Fibroblast of skin of right quadriceps (primary cell): Measurements from ENCODE around the gene ZNF782.
A peak's percentile ranks its signal among the peaks of the same experiment; 100 is the strongest.
"Not testable (repeated sequence)": the region's sequence is repeated elsewhere in the genome, so short reads cannot be mapped to it uniquely, and the experiment has no call there.

Source experiments
- DNase-seq: peaks from one replicate; pipeline ENCODE4 v3.0.0-alpha.2; 2013

ZNF782 gene

DNA sequence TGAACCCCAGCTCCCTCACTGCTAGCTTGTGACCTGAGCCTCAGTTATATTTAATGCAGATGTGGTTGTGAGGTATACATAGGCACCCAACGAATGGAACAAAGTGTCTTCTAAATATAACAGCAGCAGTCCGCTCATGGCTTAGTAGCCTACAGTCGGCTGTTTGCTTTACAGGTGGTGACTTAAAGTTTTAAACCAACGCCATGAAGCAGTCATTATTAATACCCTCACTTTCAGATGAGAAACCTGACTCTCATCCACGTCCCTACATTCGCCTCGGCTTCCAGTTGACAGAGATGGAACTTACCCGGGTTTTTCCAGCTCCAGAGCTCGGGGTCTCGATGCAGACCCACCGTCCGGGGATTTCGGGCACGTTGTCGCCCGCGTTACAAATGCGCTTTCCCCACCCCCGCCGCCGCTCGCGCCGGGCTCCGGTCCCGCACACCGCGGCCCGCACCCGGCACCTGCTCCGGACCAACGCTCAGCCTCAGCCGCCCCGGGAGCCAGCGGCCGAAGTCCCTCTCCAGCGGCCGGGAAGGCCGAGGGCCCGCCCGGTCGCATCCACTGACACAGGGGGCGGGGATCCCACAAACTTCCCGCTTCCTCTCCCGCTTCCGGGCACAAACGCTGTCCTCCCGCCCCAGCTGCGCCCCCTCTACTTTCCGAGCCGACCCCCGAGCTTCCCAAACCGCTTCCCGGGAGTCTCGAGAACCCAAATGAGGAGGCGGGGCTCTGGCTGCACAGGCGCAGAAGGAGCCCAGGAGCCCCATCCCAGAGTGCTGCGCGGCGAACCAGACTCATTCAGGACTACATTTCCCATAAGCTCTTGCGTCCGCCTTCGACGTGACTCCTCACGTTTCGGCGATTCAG is at the start of gene ZNF782:
Gene ZNF782, minus strand, starts transcription at position 734 of the 870 bp plus-strand sequence. CDS start 2,553 bp downstream, outside the sequence.
- DNase-seq = peak; percentile 92

DNA sequence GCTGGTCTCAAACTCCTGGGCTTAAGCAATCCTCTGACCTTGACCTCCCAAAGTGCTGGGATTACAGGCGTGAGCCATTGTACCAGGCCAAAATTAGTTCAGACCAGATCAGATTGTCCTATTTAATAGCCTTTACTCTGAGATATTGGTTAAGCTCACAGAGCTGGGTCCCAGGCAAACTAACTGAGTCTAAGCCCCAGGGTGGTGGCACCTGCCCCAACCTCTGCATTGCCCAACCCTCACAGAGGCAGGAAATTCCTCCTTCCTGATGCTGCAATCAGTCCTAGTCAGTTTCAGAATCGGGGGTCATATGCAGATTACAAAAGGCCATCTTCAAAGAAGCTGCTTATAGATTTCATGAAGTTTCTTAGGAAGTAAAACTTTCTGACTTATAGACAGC is 45.7 kb upstream of the ZNF782 start:
- not testable (repeated sequence) for DNase-seq

DNA sequence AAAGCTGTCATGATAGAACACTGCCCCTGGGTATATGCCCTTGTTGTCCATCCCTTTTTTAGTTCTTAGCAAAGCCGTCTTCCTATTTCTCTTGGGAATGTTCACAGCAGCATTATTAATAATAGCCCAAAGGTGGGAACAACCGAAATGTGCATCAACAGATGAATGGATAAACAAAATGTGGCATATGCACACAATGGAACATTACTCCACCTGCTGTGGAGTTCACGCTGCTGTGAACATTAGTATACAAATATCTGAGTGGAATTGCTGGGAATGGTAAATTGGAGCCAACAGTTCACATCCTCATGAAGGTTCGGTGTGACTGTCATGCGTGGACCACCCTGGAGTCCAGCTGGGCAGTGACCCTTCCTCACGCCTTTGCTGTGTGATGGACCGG is 37.8 kb upstream of the ZNF782 start:
- DNase-seq = no peak

DNA sequence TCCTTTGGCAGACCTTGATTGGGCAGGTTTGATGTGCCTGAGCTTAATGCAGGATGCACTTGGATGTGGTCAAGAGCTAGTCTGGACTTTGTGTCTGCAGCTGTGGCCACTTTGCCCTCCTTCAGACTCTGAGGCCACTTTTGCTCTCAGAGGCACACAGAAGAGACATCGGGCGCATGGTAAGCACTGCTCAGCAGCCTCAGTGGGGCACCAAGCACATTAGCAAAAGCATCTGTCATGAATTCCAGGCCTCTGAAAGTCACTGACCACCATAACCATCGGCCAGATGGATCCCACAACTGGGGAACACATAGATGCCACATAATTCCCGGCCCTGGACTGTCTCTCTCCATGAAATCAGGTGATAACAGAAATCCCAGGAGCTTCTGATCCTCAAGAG is 34.3 kb upstream of the ZNF782 start:
- no peak for DNase-seq

DNA sequence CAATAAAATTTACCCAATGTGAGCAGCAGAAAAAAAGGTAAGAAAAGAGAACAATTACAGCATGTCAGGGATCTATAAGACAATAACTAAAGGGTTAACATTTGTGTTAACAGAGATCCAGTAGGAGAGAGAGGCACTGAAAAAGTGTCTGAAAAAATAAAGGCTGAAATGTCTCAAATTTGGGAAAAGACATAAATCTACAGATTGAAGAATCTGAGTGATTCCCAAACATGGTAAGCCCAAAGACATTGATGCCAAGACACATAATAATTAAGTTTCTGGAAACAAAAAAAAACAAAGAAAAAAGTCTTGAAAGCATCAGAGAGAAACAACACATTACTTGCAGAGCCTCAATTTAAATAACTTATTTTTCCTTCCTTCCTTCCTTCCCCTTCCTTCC is 31.1 kb upstream of the ZNF782 start:
- DNase-seq = no peak

DNA sequence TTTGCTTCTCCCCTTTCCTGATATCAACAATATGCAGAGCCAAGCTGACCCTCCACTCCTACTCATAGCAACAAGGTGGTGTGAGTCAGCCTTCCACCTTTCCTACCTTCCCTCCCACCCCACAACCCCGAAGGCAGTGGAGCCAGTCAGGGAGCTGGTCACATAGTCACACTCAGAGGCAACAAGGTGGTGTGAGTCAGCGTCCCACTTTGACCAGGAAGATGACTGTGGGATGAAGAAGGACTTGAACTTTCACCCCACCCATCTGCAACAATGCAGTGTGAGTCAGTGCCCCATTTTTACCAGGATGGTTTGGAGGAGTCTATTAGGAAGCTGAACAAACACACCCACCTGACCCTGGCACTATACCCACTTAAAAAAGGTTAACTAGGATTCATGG is 30.1 kb upstream of the ZNF782 start:
- peak; percentile 15 for DNase-seq

DNA sequence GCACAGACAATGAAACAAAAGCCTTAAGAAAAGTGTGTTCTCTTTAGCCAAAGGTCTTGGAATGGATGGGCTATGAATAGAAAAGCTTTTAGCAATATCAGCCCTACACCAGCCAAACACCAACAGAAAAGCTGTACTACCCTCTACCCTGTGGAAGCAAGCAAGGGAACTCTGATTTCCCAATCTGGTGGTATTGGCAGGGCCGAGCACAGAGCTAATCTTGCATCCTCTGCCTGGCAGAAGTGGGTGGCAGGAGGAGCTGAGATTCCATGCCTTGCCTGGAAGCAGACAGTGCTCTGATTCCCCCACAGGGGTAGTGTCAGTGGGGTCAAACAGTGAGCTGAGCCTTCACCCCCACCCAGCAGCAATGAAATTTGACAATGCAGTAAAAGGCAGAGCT is 29.6 kb upstream of the ZNF782 start:
- DNase-seq = no peak

DNA sequence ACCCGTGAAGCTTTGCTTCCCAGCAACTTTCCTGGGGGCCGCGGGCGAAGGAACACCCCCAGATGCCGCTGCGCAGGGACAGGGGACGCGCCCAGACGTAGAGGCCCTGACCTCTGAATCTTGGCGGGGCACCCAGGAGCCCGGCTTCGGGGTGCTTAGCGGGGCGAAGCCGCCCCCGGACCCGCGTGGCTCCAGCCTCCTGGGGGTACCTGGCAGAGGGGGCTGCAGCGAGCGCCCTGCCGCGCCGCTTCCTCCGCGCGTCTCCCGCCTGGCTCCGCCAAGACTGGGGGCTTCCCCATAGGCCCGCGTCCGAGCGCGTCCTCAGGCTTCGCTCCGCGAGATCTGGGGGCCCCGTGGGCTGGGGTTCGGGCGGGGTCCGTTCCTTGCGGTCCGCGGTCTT is 23.0 kb upstream of the ZNF782 start:
- DNase-seq = no peak

DNA sequence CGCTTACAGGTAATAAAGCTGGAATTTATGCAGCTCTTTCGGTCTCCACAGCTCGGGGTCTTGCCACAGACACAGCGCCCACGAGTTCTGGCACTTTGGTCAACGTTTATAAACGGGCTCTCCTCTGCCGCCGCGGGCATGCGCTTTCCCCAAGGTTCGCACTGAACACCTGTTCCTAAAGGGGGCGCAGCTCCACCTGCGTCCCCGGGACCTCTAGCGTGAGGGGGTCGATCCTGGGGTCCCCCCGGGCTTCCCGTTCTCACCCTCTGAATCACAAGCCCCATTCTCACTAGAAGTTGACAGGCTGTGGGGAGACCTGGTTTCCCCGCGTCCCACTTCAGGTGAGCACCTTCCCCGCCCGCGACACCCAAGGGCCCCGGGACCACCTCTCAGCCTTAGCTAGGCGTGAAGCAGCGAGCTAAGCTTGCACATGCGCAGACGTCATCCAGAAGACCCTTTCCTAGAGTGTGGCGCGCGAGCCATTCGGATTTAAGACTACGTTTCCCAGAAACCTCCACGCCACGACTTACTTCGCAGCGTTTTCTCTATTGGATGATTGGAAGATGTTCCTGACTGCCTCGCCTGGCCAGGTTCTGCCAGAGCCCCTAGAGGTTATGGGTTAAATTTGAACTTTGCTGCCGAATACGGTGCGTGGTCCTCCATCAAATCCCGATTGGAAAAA is 21.3 kb upstream of the ZNF782 start:
- peak; percentile 70 for DNase-seq

DNA sequence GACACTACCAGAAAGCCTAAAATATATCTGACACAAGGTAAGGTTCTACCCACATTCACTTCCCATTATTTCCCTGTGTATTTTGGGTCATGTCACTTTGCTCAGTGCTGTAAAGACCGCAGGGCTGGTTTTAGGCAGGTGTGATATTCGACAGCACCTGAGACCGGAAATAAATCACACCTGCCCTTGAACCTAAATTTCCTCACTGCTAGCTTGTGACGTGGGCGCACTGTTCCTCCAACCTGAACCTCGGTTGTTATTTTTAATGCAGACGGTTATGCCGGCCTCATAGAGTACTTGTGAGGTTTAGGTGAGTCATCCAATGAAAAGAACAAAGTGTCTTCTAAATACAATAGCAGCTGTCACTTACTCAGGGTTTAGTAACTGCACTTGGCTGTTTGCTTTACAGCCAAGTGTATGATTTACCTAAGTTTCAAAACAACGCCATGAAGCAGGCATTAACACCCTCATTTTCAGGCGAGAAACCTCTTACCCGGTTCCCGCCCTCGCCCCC is 20.7 kb upstream of the ZNF782 start:
- DNase-seq = no peak

DNA sequence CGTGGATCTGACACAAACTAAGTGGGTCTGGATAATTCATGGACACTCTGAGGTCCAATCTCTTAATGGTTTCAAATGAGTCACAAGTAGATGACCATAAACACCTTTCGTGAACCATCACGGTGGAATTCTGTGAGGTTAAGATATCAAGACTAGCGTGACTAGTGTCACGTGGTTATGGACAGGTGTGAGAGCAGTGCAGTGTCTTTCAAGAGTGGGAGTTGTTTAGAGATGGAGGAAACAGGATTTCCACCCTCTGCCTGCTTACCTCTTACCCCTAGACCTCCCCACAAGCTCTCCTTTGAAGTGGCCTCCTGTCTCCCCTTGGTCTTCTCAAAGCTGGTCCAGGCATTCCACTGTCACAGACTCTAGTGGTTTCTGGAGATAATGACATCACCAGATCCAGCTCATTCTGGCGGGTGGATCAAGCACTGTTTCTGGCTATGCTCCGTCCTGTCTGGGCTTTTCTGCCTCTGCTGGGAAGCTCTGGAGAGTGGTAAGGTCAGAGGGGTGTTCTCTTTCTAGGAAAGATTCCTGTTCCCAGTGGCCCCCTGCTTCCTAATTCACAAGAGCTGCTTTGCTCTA is 20.0 kb upstream of the ZNF782 start:
- no peak for DNase-seq

DNA sequence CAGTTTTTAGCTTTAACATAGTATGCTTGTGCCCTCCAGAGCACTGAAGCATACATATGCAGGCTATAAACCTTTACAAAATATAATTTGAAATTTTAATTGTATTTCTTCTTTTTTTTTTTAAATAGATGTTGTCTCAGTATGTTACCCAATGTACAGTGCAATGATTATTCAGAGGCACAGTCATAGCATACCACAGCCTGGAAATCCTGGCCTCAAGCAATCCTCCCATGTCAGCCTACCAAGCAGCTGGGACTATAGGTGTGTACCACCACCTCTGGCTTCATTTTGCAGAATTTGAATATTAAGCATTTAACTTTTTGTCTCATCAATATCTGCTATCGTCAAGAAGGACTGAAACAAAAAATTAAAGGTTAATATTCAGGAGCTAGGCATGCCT is 16.9 kb upstream of the ZNF782 start:
- DNase-seq = no peak

DNA sequence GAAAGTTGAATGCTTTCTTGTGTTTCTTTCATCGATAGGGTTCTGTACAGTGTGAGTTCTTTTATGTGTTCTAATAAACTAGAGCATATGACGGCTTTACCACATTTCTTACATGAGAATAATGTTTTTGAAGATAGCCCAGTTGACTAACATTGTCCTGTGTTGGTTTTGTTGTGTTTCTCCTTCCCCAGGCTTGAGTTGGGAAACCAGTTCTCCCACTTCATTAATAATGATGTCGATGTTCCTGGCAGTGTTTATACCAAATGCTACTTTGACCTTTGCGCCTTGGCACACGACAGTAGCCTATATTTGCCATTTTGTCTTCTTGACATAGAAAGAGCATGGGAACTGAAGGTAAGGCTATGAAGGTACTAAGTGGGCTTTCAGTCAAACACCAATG is 14.4 kb upstream of the ZNF782 start:
- no peak for DNase-seq

DNA sequence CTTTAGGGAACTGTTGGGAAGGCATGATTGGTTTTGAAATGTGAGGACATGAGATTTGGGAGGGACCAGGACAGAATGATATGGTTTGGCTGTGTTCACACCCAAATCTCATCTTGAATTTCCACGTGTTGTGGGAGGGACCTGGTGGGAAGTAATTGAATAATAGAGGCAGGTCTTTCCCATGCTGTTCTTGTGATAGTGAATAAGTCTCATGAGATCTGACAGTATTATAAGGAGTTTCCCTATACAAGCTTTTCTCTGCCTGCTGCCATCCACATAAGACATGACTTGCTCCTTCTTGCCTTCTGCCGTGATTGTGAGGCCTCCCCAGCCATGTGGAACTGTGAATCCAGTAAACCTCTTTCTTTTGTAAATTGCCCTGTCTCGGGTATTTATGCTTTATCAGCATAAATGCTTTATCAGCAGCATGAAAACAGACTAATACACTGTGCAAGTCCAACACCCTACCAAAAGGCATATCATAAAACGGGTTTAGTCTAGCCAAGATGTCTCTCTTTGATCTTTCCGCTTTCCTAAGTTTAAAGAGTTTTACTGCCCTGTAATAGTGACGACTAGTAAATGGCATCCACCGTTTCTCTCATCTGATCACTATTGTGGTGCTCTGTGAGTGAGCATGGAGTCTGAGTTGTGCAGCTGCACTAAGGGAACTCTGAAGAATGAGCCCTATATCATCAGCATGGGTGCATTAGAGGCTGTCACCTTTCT is 12.9 kb upstream of the ZNF782 start:
- DNase-seq = no peak

DNA sequence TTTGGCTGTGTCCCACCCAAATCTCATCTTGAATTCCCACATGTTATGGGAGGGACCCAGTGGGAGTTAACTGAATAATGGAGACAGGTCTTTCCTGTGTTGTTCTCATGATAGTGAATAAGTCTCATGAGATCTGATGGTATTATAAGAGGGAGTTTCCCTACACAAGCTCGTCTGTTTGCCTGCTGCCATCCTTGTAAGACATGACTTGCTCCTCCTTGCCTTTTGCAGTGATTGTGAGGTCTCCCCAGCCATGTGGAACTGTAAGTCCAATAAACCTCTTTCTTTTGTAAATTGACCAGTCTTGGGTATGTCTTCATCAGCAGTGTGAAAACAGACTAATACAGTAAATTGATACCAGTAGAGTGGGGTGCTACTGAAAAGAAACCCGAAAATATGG is 10.9 kb upstream of the ZNF782 start:
- DNase-seq = not testable (repeated sequence)

DNA sequence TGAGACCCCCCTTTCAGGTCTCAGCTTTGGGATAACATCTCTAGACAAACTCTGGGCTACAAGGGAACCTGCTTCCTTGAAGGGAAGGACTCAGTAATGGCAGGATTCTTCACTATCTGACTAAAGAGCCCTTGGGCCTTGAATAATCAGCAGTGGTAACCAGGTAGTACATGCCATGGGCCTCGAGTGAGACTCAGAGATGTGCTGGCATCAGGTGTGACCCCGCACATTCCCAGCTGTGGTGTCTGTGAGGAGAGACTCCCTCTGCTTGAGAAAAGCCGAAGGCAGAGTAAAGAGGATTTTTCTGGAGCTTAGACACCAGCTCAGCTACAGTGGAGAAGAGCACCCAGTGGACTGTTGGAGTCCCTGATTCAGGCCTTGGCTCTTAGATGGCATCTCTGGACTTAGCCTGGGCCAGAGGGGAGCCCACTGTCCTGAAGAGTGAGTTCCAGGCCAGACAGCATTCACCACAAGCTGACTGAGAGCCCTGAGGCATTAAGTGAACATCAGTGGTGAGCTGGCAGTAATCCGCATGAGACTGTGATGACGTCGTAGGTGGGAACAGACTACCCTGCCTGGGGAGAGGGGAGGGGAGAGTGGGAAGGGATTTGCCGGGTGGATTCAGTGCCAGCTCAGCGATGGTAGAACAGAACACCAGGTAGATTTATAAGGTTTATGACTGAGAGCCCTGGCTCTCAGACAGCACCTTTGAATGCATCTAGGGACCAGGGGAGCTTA is 5.3 kb upstream of the ZNF782 start:
- DNase-seq = peak; percentile 49

DNA sequence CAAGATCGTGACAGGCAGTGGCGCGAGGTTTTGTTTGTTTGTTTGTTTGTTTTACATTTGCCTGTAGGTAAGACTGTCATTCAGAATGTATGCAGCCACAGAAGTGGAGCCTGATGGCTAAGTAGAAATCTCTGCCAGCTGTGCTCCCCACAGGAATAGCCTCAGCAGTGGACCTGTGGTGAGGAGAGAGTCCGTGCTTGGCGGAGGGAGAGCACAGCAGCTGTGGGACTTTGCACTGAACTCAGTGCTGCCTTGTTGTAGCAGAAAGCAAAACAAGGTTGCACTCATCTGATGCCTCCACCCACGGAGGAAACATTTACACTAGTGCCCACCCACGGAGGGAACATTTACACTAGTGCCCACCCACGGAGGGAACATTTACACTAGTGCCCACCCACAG is 4.4 kb upstream of the ZNF782 start:
- no peak for DNase-seq

DNA sequence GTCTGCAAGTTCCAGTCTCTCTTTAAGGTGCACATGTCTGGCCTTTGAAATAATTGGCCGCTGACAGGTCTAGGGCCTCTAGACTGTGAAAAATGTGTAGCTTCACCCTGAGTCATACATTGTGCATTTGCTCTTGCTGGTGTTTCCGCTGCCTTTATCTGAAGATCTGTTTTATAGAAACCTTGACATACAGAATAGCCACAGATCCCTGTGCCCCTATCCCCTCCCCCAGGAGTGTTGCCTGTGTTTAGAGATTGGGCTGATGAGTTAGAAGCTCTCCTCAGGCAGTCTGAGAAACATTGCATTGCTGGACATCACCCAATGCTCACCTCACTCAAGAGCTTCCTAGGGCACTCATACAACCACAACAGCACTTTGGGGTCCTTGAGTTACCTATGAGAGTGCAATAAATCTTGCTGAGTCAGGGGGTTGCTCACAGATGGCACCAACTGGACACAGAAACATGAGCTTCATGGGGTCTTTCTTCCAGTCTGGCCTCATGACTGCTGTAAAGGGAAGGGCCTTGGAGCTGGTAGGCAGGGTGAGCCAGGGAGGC is 3.8 kb upstream of the ZNF782 start:
- DNase-seq = peak; percentile 73

DNA sequence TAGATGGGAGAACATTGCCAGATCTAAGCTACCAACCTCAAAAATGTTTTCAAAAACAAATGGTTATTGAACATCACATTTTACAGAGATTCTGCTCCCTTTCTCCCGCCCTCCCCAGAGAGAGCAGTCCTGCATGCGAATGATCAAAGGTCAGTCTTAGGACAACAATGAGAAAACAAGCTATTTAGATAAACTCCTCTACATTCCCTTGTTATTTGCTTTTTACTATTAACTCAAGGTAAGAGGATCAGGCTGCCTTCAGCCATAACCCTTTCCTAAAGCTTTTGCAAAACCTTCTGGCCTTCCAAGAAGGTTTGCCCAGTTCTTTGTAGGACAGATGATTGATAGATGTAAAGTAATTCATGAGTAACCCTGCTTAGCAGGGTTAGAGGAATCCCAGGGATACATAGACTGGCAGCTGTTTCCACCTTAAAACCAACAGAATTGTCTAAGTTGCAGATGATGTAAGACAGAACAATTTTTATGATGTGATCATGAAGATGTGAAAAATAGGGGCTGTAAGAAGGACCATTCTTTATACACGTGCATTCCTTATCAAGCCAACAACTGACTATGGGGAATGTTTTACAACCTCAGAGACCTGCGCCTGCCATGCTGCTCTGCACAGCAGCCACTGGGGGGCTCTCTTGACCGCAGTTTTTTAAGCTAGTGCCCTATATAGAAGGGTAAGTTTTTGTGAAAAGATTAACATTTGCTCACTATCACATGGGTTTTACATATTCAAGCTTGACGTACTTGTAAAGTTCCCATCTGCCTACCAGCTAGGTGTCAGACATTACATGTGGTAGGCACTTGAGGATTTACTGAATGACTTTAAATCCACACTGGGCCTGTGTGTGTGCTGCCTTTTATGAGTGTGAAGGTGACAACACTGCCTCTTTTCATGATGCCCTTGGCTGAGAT is 2.3 kb upstream of the ZNF782 start:
- DNase-seq = peak; percentile 55

DNA sequence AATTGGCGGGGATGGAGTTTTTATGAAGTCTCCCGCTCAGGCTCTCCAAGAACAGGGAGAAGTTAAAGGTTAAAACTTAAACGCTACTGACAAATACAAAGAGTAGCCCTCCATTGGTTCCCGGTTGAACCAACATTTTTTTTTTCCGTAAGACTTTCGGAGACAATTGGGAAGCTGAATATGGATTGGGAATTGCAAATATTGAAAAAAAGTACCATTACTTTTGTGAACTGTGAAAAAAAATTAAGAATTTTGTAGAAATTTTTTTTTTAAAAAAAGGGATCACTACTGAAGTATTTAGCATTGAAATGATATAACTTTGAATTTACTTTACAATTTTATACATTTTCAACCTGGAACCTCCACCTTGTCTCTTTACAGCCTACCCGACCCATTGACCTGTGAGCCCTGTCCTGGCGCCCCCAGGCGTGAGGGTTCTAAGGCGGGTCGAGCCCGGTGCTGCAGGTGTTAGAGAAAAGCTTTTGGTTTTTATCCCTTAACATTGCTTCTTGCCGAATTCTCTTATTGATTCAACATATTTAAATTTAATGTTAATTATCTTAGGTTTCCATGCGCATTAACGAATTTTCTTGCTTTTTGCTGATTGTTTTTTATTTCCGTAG is 448 bp upstream of the ZNF782 start:
- no peak for DNase-seq
